Transverse colon (tissue), 3 donors: ENCODE results near the gene TRAF6.

Experiments
- CTCF ChIP-seq, 5 experiments: fragments of 200-600 bp in 3 of 5; fragments of 450-650 bp in 2 of 5; sonication (generic) in 3 of 5; IDR thresholded peaks; 1 replicate in 2 of 5; 2 replicates in 3 of 5; pipeline ENCODE4 v1.5.1; 2016 to 2017; ENCODE audit warnings: antibody characterized with exemption in 5 of 5, inconsistent platforms in 3 of 5, mild to moderate bottlenecking in 2 of 5, moderate library complexity in 1 of 5
- POLR2A ChIP-seq: fragments of 450-650 bp; IDR thresholded peaks from one replicate; pipeline ENCODE4 v1.6.1; 2016; ENCODE audit warnings: antibody characterized with exemption, mild to moderate bottlenecking, moderate library complexity

DNA sequence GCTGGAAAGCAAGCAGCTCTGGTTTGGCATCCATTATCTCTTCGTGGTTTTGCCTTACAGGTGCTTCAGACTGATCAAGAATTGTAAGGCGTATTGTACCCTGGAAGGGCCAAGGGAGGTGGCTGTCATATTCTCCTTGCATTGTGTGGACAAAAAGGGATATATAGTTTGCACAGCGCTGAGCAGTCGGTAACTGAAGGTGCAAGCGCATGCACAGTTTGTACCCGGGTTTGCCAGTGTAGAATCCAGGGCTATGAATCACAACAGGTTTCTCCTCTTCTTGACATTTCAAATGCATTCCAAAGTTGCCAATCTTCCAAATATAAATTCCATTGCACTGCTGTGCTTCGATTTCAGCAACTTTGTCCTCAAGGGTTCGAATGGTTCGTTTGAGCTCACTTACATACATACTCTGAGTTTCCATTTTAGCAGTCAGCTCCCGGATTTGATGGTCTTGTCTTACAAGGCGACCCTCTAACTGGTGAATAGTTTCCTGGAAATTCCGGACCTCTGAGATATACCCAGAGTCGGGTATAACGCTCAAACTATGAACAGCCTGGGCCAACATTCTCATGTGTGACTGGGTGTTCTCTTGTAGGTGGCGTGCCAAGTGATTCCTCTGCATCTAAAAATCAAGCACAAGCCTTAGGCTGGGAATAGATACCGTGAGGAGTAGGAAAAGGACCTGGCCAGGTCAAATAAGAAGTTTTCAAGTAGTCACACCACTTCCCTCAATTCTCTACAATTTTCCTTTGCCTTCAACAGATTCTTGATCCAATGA lies 19.9 kb downstream of the TRAF6 start:
- TF ChIP-seq CTCF (IDR thresholded peaks at IDR 0.05) (no peak), POLR2A (no peak)
